GM08714 (cell line): ENCODE results near the gene ALOX15.
"Not testable (repeated sequence)": the region's sequence is repeated elsewhere in the genome, so short reads cannot be mapped to it uniquely, and the experiment has no call there.

Experiments
- H3K4me3 ChIP-seq: fragments of 200-500 bp; sonication (Bioruptor generic); 2 replicates; pipeline ENCODE4 v1.5.1; 2014; ENCODE audit warnings: mild to moderate bottlenecking, low read length, inconsistent platforms
- ZNF274 ChIP-seq: IDR thresholded peaks from 2 replicates; pipeline ENCODE4 v1.6.1; 2012; ENCODE audit warnings: mild to moderate bottlenecking, low read depth, low read length

Gene ALOX15

DNA sequence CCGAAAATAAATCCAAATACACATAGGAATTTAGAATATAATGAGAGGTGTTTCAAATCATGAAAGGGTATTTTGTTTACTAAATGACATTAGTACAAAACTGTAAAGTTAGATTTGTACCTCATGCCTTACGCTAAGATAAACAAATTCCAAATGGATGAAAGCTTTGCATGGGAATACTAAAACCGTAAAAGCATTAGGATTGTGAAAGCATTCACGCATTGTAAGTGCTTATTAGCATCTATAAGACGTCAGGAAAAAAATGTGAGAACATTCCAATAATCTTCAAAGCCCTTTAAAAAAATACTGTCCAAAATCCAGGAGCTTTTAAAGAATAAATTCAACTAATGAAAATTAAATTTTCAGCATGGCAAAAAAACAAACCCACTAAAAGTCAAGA, 24.8 kb upstream of the ALOX15 start:
- H3K4me3 ChIP-seq: no peak overlapping the region
- no peak for TF ChIP-seq ZNF274

DNA sequence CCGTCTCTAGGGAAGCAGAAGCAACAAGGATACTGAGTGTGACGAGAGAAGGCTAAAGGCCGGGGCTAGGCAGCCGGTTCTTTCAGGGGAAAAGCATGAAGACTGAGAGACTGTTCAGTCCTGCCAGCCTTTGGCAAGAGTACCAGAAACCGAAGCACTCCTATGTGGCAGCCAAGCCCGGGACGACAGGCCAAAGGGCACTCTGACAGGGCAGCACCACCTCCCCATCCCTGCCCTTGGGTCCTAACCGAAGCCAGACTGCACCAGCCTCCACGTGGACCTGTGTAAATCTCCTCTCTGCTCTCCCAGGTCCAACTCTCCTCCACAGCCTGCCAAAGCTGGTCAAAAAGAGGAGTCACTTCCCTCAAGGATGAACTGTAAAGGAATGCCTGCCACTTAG, 23.5 kb upstream of the ALOX15 start:
- no peak for TF ChIP-seq ZNF274
- H3K4me3 ChIP-seq: no peak overlapping the region

DNA sequence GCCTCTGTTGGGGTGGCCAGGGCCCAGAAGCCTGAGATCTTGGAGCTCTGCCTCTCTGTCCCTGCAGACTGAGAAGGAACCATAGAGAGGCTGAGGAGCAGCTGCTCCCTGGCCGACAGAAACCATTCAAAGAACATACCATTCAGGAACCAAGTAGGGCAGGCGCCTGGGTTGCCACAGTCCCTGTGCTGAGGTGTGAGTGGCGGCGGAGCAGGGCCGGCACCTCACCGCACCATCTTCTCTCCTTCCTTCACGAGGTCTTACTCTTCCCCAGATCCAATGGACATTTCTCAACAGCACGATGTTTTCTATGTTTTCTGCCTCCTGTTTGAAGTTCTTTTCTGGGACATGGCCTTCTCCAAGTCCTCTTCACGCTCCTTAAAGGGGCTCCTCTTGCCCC, 22.8 kb upstream of the ALOX15 start:
- TF ChIP-seq ZNF274: no peak
- H3K4me3 ChIP-seq: no peak overlapping the region

DNA sequence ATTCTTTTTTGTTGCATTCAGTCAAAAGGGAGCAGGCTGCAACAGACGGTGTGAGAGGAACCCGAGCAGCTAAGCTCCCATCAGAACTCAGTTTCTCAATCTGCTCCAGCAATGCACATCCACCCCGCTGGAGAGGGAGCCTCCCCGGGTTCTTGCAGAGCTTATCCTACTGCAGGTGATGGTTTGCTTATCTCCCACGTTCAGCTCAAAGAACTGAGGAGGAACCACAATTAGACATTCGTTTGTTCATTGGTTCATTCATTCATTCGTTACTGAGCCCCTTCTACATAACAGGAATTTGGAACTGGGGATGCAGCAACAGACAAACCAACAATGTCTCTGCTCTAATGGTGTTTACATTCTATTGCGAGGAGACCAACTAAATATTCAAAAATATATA, 22.2 kb upstream of the ALOX15 start:
- no peak overlapping the region for H3K4me3 ChIP-seq
- no peak for TF ChIP-seq ZNF274

DNA sequence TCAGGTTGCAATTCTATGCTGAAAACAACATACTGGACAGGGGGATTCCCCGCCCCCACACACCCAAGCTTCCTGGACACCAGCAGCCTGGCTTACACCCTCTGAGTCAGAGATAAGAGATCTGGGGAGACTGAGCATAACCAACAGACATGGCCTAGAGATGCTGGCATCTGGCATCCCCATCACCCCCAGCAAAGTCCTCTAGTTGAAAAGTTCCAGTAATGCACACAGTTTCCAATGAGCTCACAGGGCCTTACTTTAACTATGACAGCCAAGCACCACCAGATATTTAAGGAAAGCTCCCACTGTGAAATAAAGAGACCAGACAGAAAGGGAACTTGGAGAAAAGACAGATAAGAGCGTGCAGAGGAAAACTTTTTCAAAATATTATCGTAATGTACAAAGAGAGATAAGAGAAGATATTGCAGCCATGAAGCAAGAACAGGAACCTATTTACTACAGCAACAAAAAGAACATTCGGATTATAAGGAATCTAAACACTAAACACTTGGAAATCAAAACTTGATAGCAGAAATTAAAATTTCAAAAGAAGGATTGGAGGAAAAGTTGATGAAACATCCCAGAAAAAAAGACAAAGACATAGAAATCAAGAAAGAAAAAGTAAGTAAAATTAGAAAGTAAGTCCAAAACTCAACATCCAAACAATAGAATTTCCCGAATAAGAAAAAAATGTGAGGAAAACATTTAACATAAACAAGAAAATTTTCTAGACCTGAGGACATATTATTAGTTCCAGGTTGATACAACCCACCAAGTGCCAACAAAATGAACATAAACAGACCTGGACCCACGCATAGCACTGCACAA, 17.2 kb upstream of the ALOX15 start:
- TF ChIP-seq ZNF274: no peak
- H3K4me3 ChIP-seq: no peak overlapping the region

DNA sequence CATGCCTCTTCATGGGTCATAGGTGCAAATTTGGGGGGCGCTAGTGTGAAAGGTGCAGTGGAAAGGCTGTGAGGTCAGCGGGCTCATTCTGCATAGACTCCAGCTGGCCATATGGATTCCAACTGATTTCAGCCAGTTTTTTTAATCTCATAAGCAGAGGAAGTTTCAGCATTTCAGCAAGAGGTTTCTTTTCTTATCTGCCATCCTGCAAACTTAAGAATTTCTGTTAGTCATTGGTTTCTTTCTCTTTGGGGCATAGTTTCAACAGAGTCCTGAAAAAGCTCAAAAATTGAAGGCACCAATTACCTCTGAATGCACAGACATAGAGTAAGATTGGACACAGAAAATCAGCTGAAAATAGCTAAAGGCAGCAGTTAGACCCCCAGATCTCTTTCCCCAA, 16.2 kb upstream of the ALOX15 start:
- no peak for TF ChIP-seq ZNF274
- H3K4me3 ChIP-seq: no peak overlapping the region

DNA sequence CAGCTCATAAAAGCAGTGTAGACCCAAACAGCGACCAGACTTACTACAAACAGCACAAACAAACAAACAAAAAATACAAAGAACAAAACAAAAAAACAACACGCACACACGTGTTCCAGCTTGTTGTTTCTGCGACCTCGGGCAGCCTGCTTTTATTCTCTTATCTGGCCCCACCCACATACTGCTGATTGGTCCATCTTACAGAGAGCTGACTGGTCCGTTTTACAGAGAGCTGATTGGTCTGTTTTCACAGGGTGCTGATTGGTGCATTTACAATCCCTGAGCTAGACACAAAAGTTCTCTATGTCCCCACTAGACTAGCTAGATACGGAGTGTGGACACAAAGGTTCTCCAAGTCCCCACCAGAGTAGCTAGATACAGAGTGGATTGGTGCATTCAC, 14.5 kb upstream of the ALOX15 start:
- not testable (repeated sequence) for H3K4me3 ChIP-seq

DNA sequence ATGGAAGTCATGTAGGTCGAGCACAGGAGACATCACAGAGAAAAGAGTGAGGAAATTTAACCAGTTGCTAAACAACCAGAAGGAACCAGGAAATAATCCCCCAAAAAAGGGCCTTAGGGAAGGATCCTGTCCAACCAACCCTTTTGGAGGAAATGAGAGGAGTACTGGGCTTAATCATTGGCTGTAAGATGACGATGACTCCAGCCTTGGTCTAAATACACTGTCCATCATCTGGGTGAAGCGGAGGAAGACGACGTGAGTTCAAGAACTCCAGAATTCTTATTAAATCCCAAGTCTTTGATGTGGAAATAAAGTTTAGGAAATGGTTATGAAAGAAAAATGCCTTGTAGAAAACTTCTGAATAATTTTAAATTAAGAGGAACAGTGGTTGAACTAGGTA, 11.5 kb upstream of the ALOX15 start:
- H3K4me3 ChIP-seq: no peak overlapping the region
- TF ChIP-seq ZNF274: no peak

DNA sequence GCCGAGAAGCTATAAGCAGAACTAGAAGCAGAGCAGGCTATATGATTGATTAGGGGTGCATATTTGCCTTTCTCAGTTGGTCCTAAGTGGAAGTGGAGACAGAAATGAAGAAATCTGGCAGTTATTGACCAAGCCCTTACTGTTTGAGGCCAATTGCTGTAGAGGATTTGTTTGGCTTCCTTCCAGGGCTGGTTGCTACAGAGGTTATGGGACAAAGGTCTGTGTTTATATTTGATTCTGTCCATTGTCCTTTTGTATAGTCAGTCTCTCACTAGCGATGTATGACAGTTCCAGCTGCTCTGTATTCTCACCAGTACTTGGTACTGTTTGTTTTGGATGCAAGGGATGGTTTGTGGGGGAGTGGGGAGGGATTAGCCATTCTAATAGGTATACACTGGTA, 7.3 kb upstream of the ALOX15 start:
- H3K4me3 ChIP-seq: no peak overlapping the region
- TF ChIP-seq ZNF274: no peak

DNA sequence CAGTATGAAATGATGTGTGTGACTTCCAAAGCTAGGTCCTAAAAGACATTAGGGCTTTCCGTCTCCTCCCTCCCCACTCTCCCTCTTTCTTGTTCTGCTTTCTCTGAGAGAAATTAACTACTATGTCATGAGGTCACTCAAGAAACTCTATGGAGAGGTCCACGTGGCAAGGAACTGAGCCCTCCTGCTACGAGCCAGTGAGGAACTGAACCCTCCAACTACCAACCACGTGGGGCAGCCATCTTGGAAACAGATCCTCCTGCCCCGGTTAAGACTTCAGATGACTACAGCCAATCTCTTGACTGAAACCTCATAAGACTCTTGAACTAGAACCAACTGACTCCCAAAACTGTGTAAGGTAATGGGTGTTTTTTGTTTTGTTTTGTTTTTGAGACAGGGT, 4.2 kb upstream of the ALOX15 start:
- TF ChIP-seq ZNF274: no peak

DNA sequence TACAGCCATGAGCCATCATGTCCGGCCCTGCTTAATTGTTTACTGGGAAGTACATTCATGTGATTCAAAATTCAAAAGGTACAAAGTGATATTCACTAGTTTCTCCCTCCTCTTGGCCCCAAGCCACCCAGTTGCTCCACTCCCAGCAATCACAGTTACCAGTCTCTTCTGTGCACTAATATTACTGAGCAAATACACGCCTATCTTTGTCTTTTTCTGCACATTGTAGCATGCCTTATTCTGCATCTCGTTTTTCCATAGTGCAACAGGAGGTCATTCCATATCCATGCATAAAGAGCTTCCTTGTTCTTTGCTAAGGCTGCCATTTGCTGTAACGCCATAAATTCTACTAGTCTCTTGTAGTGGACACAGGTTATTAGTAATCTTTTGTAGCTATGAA, 2.2 kb upstream of the ALOX15 start:
- H3K4me3 ChIP-seq: no peak overlapping the region
- TF ChIP-seq ZNF274: no peak

More for the DNA sequence above, 4.2 kb upstream of the ALOX15 start:
- no peak overlapping the region for H3K4me3 ChIP-seq

DNA sequence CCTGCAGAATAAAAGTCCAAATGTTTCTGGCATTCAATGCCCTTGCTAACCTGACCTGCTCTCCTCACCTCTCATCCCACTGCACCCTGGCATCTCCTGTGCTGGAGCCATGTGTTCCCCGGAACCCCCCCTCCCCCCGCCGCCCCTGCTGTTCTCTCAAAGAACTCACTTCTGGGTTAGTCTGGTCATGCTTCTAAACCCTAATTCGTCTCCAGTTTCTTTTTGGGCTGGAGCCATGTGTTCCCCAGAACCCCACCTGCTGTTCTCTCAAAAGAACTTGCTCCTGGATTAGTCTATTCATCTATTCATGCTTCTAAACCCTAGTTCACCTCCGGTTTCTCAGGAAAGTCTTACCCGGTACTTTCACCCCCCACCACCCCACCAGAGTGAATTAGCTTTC, 808 bp upstream of the ALOX15 start:
- no peak for TF ChIP-seq ZNF274
- no peak overlapping the region for H3K4me3 ChIP-seq

DNA sequence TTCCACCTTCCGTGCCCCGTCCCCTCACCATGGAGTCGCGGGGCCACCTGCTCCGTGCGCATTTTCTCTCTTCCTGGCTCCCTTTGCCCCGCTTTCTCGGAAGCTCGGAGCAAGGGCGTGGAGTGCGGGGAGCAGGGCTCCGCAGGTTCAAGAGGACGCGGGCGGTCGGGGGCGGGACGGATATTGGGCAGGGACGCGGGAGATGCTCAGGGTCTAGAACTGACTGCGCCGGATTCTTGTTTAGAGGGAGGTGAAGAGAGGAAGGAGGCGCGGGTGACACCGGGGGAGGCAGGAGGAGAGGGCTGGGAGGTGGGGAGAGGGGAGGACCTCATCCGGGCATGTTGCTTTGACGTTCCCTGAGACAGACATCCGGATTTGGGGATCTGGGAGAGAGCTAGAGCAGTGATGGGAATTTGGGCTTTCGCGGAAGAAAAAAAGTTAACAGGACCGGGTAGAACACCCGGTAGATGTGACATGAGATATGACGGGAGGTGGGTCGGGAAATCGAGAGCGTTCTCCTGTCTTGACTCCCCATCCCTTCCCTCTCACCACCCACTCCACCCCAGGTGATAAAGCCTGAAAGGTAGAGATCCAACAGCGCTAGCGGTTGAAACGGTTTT, 799 bp downstream of the ALOX15 start:
- H3K4me3 ChIP-seq: not testable (repeated sequence)

DNA sequence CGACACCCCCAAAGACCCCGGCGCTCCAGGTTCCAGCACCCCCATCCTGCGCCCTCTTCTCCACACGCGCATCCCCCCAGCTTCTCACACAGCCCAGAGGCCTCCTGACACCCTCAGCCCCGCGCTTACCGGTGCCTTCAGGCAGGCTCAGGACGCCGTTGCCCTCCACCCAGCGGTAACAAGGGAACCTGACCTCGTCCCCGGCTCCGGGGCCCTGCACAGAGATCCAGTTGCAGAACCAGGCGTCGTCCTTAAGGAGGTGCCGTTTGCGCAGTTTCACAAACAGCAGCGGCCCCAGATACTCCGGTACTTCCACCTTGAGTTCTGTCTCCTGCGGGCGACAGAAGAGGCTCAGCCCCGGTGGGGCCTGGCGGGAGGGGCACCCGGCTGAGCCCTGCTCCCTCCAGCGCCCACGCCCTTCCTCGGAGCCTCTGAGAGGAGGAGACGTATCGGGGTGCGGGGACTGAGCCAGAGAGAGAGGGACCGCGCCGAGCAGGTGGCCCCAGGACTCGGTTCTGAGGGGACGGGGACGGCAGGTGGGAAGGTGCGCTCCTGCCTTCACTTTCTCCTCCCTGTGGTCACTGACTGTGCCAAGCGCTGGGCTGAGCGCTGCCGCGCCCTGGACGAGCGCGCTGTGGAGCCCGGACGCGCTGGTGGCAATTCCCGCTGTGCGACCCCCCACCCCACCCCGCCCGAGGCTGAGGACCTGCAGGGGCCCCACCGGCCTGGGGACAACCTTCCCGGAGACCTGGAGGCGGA, 2.0 kb downstream of the ALOX15 start:
- H3K4me3 ChIP-seq: not testable (repeated sequence)

DNA sequence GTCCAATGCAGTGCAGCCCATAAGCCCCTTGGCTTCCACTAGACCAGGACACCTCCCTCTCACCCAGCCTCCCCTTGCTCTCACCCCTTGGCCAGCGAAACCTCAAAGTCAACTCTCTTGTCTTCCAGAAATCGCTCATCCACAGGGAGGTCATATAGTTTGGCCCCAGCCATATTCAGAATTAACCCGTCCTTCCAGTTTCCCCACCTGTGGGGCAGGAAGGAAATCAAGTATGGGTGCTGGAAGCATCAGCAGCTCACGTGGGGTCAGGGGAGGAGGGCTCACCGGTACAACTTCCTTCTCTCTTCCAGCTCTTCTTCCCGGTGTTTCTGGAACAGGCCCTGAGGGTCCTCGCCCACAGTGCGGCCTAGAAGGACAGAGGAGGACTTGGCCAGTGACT, 2.7 kb downstream of the ALOX15 start:
- not testable (repeated sequence) for H3K4me3 ChIP-seq
